ENCODE data around the gene TCF4. TPM values are rescaled to one million over a fixed set of nuclear protein-coding genes. Genes with fewer than 3 reads are reported as not detected.

Gene TCF4
- total RNA-seq, 1 donor from 2014 or later: 159 TPM

DNA sequence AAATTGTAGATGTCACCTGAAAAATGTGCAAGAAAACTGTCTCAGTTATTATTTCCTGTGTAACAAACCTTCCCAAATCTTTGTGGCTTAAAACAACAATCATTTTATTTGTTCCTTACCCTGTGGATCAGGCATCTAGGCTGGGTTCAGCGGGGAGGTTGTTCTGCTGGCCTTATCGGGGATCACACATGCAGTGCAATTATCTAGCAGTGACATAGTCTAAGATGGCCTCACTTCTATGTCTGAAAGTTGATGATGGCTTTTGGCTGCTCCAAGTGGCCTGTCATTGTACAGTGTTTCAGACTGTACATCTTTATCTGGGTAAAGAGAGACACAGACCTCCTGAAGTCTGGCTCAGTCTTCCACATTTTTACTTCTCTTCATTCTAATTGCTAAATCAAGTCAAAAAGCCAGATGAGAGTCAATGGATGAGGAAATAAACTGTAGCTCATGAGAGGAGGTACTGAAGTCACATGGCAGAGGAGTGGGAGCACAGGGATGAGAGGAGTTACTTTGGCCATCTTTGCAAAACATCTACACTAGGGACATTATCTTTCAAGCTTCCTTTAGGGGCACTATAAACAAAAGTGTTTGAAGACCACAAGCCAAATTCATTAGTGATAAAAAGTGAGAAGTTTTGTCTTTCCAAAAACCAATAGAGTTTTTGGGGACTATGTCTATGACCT lies 385.6 kb downstream of the TCF4 start:
- no peak for DNase-seq (ENCODE audit: low spot score)

DNA sequence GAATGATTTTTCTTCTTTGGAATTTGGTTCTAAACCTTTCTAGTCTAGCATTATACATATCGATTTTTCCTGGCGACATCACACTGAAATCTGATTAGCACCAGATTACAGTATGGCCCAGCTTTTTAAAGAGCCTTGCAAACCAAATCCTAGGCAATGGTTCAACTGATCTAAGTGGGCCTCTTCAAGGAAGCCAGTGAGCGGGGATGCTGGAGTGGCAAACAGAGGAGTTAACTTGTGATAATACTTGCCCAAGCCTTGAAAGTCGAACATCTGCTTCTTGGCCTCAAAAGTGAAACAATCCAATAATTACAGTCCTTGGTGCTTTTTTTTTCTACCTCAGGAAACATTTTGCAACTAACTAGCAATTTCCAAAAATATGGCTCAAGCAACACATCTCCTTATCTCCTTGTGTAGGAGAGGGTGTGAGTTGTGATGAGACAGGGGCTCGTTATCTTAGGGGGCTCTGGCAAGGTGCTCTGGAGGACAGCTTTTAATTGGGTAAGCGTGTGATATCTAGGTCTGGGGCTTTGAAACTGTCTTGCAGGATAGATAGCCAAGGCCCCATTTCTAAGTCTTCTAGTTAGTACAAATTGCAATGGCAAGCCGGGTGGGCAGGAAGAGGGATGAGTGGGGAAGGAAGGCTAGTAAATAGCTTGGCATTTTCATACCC lies 388.6 kb downstream of the TCF4 start:
- DNase-seq (ENCODE audit: low spot score): no peak

DNA sequence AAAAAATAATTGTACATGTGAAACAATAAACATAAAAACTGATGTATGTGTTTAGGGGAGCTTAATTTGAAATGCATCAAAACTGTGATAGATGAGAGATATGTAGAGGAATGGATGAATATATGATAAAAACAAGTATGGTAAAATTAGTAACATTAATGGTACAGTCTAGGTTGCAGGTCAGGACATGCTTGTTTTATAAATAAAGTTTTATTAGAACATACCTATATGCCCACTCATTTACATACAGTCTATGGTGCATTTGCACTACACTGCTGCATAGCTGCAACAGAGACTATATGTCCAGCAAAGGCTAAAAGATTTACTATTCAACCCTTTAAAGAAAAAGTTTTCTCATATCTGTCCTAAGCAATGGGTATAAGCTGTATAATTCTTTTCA lies 392.1 kb downstream of the TCF4 start:
- DNase-seq (ENCODE audit: low spot score): no peak

DNA sequence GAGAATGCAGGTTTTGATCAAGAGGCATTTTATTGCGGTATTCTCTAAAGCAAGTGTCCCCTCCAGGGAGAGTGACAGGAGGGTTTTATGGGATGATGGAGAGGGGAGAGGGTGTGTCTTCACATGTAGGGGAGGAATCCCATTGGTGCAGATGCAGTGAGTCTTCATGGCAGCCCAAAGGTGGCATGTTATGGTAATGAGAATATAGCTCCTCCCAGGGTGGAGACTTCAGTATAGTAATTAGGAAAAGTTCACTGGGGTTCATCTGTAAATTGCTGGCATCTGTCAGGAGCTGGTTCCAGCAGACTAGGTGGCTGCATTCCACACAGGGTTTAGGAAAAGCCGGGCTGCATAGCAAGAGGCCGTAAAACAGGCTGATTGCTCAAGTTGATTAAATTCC lies 398.0 kb downstream of the TCF4 start:
- no peak for DNase-seq (ENCODE audit: low spot score)

DNA sequence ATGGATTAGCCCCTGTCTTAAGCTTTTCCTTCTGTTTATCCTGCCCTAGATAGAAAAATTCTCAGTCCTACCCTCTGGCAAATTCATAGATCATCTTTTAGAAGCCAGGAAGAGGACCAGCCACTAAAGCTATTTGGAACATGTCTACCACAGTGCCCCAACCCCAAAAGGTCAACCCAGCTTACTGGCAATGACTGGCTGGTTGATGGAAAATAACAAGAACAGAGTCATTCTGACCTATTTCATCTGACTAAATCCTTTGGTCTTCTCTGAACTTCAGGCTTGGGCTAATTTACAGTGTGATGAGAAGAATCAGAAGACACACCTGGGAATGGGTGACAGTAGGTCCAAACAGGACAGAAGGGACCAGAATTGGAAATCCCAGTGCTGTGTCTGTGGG lies 401.4 kb downstream of the TCF4 start:
- no peak for DNase-seq (ENCODE audit: low spot score)

DNA sequence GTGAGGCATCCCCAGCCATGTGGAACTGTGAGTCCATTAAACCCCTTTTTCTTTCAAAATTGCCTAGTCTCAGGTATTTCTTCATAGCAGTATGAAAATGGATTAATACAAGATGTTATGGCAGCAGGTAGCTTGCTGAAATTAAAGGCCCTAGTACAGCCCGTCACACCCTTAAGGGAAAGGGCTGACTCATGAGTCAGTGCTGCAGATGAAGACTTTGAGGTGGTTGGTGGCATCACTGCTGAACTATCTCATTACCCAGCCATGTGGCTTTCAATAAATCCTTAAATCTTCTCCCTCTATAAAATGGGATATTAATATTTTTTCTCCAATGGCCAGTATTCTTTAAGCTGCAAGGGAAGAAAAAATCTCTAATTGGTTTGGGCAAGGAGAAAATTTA lies 402.6 kb downstream of the TCF4 start:
- DNase-seq (ENCODE audit: low spot score): no peak

DNA sequence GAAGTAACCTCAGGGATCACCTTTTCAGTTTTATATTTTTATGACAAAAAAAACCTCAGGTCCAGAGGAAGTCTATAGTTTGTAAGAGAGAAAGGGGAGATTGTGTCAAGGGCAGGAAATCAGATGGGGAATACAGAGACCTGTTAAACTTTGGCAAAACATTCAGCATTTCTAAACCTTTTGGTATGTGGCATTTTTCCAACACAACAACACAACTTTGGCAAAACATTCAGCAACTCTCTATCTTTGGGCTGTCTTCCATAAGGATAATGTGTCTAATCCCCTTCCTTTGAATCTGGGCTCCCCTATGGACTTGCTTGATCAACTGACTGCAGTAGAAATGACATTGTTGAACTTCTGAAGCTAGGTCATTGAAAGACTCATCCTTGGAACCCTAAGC lies 408.2 kb downstream of the TCF4 start:
- no peak for DNase-seq (ENCODE audit: low spot score)

DNA sequence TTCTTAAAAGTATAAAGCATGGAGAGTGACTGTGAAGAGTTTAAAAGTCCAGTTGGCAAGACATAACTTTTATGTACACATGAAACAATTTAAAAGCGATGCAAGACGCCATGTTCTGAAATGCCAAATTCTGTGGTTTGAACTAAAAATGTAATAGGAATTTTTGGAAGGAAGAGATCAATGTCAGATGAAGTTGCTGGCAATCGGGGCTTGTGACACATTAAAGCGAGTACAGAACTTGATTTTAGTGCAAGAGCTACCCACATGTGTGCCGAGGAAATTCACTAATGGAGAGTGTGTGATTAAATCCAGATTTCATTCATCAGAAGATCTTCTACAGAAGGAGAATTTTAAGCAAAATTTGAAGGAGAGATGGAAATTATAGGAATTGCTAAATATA lies 408.6 kb downstream of the TCF4 start:
- DNase-seq (ENCODE audit: low spot score): no peak

DNA sequence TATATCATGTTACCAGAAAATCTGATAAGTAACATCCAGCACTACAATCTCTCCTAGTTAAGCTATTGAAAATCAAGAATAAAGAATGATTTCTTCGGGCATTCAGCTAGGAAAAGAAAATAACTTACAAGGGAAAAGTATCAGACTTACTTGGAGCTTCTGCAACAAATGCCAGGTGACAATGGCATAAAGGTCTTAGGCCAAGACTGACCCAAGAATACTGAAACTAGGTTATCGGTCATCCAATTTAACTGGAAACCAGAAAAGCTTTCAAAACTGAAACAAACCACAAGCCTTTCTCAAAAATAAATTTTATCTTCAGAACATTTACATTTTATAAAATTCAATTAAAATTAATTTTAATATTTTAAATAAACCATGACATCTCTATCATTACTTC lies 414.7 kb downstream of the TCF4 start:
- no peak for DNase-seq (ENCODE audit: low spot score)

Small RNA genes lying within 50 kb of the gene (microRNA-seq; reads per million reads assigned to microRNA genes)
- gene MIR4529 (ENCODE audit: borderline number of aligned reads): not detected
